PC-9 (cell line): ENCODE data around the gene PLCB3. TPM values are rescaled to one million over a fixed set of nuclear protein-coding genes. Genes with fewer than 3 reads are reported as not detected.

ENCODE experiments used
- BruUV-seq: library from RNA; stranded (reverse); fragments of 400-500 nt; replicated peaks from 2 replicates; lab custom pipeline; 2021; lab: Mats Ljungman, UMichigan
- CTCF ChIA-PET: fragments of 300-600 bp; sonication (Branson Sonifier 250); formaldehyde crosslinking; loops from one replicate; lab custom pipeline; 2022; ENCODE audit warnings: antibody characterized with exemption; lab: Charles Lee
- POLR2A ChIA-PET: fragments of 300-600 bp; sonication (Branson Sonifier 250); formaldehyde crosslinking; loops from one replicate; lab custom pipeline; 2022; ENCODE audit warnings: antibody characterized with exemption; ENCODE audit not compliant: unreplicated experiment; lab: Charles Lee
- DNase-seq, 2 experiments: peaks; one replicate each; pipeline versions ENCODE4 v3.0.0 to v3.0.0-alpha.2; 2015 to 2022; ENCODE audit warnings: mixed read lengths in 1 of 2
- H2AFZ ChIP-seq: fragments of 200-600 bp; sonication (generic); 2 replicates; pipeline ENCODE4 v1.8.1; 2017; ENCODE audit warnings: antibody characterized with exemption
- H3F3A ChIP-seq: fragments of 200-600 bp; sonication (generic); 2 replicates; pipeline ENCODE4 v1.8.1; 2017; ENCODE audit warnings: antibody characterized with exemption, mild to moderate bottlenecking, low read depth; ENCODE audit not compliant: insufficient read depth
- H3K27ac ChIP-seq: fragments of 200-600 bp; sonication (generic); 2 replicates; pipeline ENCODE4 v1.6.1; 2016; ENCODE audit warnings: mixed run types
- H3K27me3 ChIP-seq: fragments of 200-600 bp; sonication (generic); 2 replicates; pipeline ENCODE4 v1.6.1; 2016; ENCODE audit warnings: low read depth, mixed run types; ENCODE audit not compliant: insufficient read depth
- H3K36me3 ChIP-seq: fragments of 200-600 bp; sonication (generic); 2 replicates; pipeline ENCODE4 v1.6.1; 2016; ENCODE audit warnings: low read depth, mixed run types
- H3K4me1 ChIP-seq: fragments of 200-600 bp; sonication (generic); replicated peaks from 2 replicates; pipeline ENCODE4 v1.6.1; 2016; ENCODE audit warnings: mixed run types; ENCODE audit not compliant: insufficient read depth
- H3K4me2 ChIP-seq: fragments of 200-600 bp; sonication (generic); 2 replicates; pipeline ENCODE4 v1.6.1; 2017; ENCODE audit warnings: mixed run types
- H3K4me3 ChIP-seq: fragments of 200-600 bp; sonication (generic); 2 replicates; pipeline ENCODE4 v1.6.1; 2016; ENCODE audit warnings: mixed run types
- H3K79me2 ChIP-seq: fragments of 200-600 bp; sonication (generic); 2 replicates; pipeline ENCODE4 v1.6.1; 2017; ENCODE audit warnings: low read depth, mixed run types
- H3K9me2 ChIP-seq: fragments of 200-600 bp; sonication (generic); 2 replicates; pipeline ENCODE4 v1.8.1; 2017; ENCODE audit warnings: mild to moderate bottlenecking; ENCODE audit not compliant: insufficient read depth
- H3K9me3 ChIP-seq: fragments of 200-600 bp; sonication (generic); 2 replicates; pipeline ENCODE4 v1.8.1; 2016; ENCODE audit warnings: low read depth; ENCODE audit not compliant: insufficient read depth
- H4K20me1 ChIP-seq: fragments of 200-600 bp; sonication (generic); 2 replicates; pipeline ENCODE4 v1.8.1; 2017; ENCODE audit not compliant: insufficient read depth
- CTCF ChIP-seq: fragments of 200-600 bp; sonication (generic); conservative IDR thresholded peaks from 2 replicates; pipeline ENCODE4 v1.6.1; 2017; ENCODE audit warnings: mixed run types, antibody characterized with exemption, mild to moderate bottlenecking, moderate library complexity
- EZH2 ChIP-seq: fragments of 200-600 bp; sonication (generic); IDR thresholded peaks from 2 replicates; pipeline ENCODE4 v1.8.0; 2017; ENCODE audit warnings: antibody characterized with exemption, low read depth
- intact Hi-C: fragments of 100-400 bp; cut with micrococcal nuclease; formaldehyde crosslinking; loops from one replicate; pipeline ENCODE4 v1.10.0; 2022; ENCODE audit not compliant: unreplicated experiment
- total RNA-seq: library from RNA; stranded (reverse); gene quantifications from 2 replicates; pipeline ENCODE4 v1.2.3, GENCODE V29; 2021

PLCB3 gene
- total RNA-seq, 1 experiment from 2014 or later, result 79.6 TPM

GRCh38 chr11:64232967-64233315 is 18.4 kb upstream of the PLCB3 start:
- no TSS peak for BruUV-seq
- peaks cover 18% of the 10 kb centered on the region for H3K79me2 ChIP-seq
- H3K4me2 ChIP-seq, result no peak overlapping the region; the same call in 1 of the 2 replicates
- no peak for TF ChIP-seq EZH2
- no peak for TF ChIP-seq CTCF
- no peaks in the 10 kb centered on the region; the same call in 1 of the 2 replicates for H3K36me3 ChIP-seq
- peaks cover 25% of the 10 kb centered on the region for H3K4me1 ChIP-seq
- ChIA-PET CTCF (no interaction called here), POLR2A (interaction anchor here (0.5 to 0.7 kb wide), 2 partner anchors 8 to 99 kb away, joined by 3 read pairs; partner anchors contain the start of gene FKBP2)
- peaks cover 13% of the 10 kb centered on the region for H4K20me1 ChIP-seq
- peaks cover 27% of the 10 kb centered on the region for H3F3A ChIP-seq
- no peak overlapping the region for H3K4me3 ChIP-seq
- no peak overlapping the region for H3K27ac ChIP-seq
- H3K9me3 ChIP-seq, result no peaks in the 10 kb centered on the region
- intact Hi-C loops, result loop anchor here (5.0 kb wide), 1 partner anchor 46 kb away; the partner anchor contains the start of gene STIP1
- no peaks in the 10 kb centered on the region for H3K27me3 ChIP-seq
- H3K9me2 ChIP-seq, result no peaks in the 10 kb centered on the region
- H2AFZ ChIP-seq, result no peak overlapping the region
- no peak for DNase-seq

GRCh38 chr11:64233913-64234586 is 17.3 kb upstream of the PLCB3 start, which contains the start of gene VEGFB:
Gene VEGFB, plus strand, starts transcription at chr11:64234584. Its CDS starts 250 bp downstream, at chr11:64234834.
- H4K20me1 ChIP-seq, result peaks cover 13% of the 10 kb centered on the region
- H3K4me1 ChIP-seq, result peaks cover 31% of the 10 kb centered on the region
- H3K9me2 ChIP-seq, result no peaks in the 10 kb centered on the region
- POLR2A ChIA-PET, result interaction anchor here (0.7 kb wide), 1 partner anchor 610 kb away, joined by 4 read pairs; no protein-coding TSS in a partner anchor
- TF ChIP-seq EZH2, result no peak
- TF ChIP-seq CTCF, result no peak
- CTCF ChIA-PET, result no interaction called here
- H3K79me2 ChIP-seq, result peaks cover 14% of the 10 kb centered on the region
- peak in 1 of 2 experiments; percentile 87 for DNase-seq
- H3K9me3 ChIP-seq, result no peaks in the 10 kb centered on the region
- H2AFZ ChIP-seq, result peak within 1 kb of the TSS; percentile 67; the same call in 1 of the 2 replicates
- BruUV-seq, result TSS peak; percentile 37
- peaks cover 37% of the 10 kb centered on the region for H3F3A ChIP-seq
- no peak within 1 kb of the TSS for H3K27ac ChIP-seq
- peak within 1 kb of the TSS; percentile 84 for H3K4me3 ChIP-seq
- no peaks in the 10 kb centered on the region; the same call in 1 of the 2 replicates for H3K36me3 ChIP-seq
- peak within 1 kb of the TSS; percentile 93 for H3K4me2 ChIP-seq
- no peaks in the 10 kb centered on the region for H3K27me3 ChIP-seq
- intact Hi-C loops, result loop anchor here (2.0 to 5.0 kb wide), 2 partner anchors 43 to 47 kb away; partner anchors contain the start of gene STIP1

- TF ChIP-seq CTCF (no peak), EZH2 (no peak)
- Histone ChIP-seq H3F3A (peaks cover 37% of the 10 kb centered on the region), H3K4me3 (peak overlapping the region; percentile 84), H3K9me3 (no peaks in the 10 kb centered on the region), H3K27ac (no peak overlapping the region), H4K20me1 (peaks cover 13% of the 10 kb centered on the region), H3K9me2 (no peaks in the 10 kb centered on the region), H3K36me3 (no peaks in the 10 kb centered on the region; the same call in 1 of the 2 replicates), H2AFZ (peak overlapping the region; percentile 67; the same call in 1 of the 2 replicates), H3K79me2 (peaks cover 14% of the 10 kb centered on the region), H3K4me2 (peak overlapping the region; percentile 93), H3K4me1 (peaks cover 36% of the 10 kb centered on the region), H3K27me3 (no peaks in the 10 kb centered on the region)
- ChIA-PET CTCF (no interaction called here), POLR2A (no interaction called here)
- DNase-seq, result peak in 1 of 2 experiments; percentile 73
- BruUV-seq, result no TSS peak
- intact Hi-C loops, result loop anchor here (2.0 to 5.0 kb wide), 2 partner anchors 42 to 48 kb away; partner anchors contain the start of gene STIP1
Observed at GRCh38 chr11:64234647-64235379, 16.5 kb upstream of the PLCB3 start.
